Measurements from ENCODE around the gene BMP3. TPM values are rescaled to one million over a fixed set of nuclear protein-coding genes. Genes with fewer than 3 reads are reported as not detected.
A peak's percentile ranks its signal among the peaks of the same experiment; 100 is the strongest.

The BMP3 gene
- polyA plus RNA-seq, 3 donors, result not detected

DNA sequence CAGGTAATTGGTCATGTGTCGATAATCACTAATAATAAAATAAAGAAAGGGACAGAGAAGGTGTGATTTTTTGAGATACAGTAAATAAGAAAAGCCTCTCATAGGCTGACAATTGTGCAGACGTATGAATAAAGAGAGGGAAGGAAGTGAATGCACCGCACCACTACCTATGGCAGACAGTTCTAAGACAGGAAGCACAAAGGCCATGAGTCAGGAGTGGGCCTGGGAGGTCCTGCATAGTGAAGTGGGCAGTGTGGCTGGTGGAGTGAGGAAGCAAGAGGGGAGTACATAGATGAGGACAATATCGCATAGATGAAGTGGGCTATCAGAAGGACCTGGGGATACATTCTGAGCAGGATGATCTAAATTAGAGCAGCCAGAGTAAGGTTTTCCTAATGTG, 75.6 kb downstream of the BMP3 start:
- H3K4me1 Mint-ChIP-seq, result no peaks in the 10 kb centered on the region
- no peak overlapping the region for H3K4me3 Mint-ChIP-seq
- intact Hi-C loops (cut with micrococcal nuclease), result no loop called here
- Histone ChIP-seq H3K27me3 (ENCODE audit: control insufficient read depth in 2 of 2, insufficient read depth in 2 of 2, low read length in 2 of 2) (no peaks in the 10 kb centered on the region), H3K79me2 (ENCODE audit: insufficient read depth, low read length) (no peaks in the 10 kb centered on the region), H3K36me3 (replicated peaks in 1 of 2; ENCODE audit: control insufficient read depth in 1 of 2, insufficient read depth in 2 of 2, low read length in 2 of 2) (no peaks in the 10 kb centered on the region), H4K20me1 (ENCODE audit: insufficient read depth, low read length) (no peaks in the 10 kb centered on the region), H3K4me1 (ENCODE audit: control insufficient read depth in 1 of 2, insufficient read depth in 2 of 2, low read length in 2 of 2) (no peaks in the 10 kb centered on the region), H3K9ac (ENCODE audit: insufficient read depth, low read length, poor library complexity, severe bottlenecking) (no peak overlapping the region), H3K27ac (ENCODE audit: low read depth in 1 of 2, low read length in 2 of 2) (no peak overlapping the region), H3K4me3 (replicated peaks in 1 of 3; ENCODE audit: low read depth in 2 of 3, low read length in 3 of 3) (no peak overlapping the region), H2AFZ (ENCODE audit: insufficient read depth, low read depth, low read length, poor library complexity, severe bottlenecking) (no peak overlapping the region), H3K9me3 (replicated peaks in 1 of 2; ENCODE audit: control insufficient read depth in 1 of 2, insufficient read depth in 1 of 2, low read length in 2 of 2) (no peaks in the 10 kb centered on the region), H3K4me2 (replicated peaks; ENCODE audit: extremely low read depth, low read length, poor library complexity, severe bottlenecking) (no peak overlapping the region)
- peaks cover 0 to 3% (median 0%) of the 10 kb centered on the region in 3 donors for H3K27me3 Mint-ChIP-seq (ENCODE audit: low read depth in 3 of 3)
- H3K27ac Mint-ChIP-seq, result peak overlapping the region in 1 of 7 donors; percentile 28
- peaks cover 0 to 5% (median 0%) of the 10 kb centered on the region in 7 donors for H3K9me3 Mint-ChIP-seq
- no peaks in the 10 kb centered on the region for H3K36me3 Mint-ChIP-seq
- WGBS (ENCODE audit: insufficient coverage), result 41% methylated on average over 3 of the region's 4 CpGs
- no peak for TF ChIP-seq CTCF (IDR thresholded peaks at IDR 0.05)
- DNase-seq, result no peak

Other genes with a start within 250 kb of the BMP3 start
- gene PRKG2, start 184.5 kb downstream of the BMP3 start, polyA plus RNA-seq, result under 1 TPM in 1 of 3 donors, not detected in 2; 0.10 TPM

Data from CD14-positive monocyte (primary cell).